SIG-M5 treated with dmso at 0.1 percent for 504 hours (cell line): ENCODE results near the gene CCDC86.

Experiments
- DNase-seq: peaks from one replicate; lab custom pipeline; 2025; ENCODE audit not compliant: unreplicated experiment; lab: John Stamatoyannopoulos, UW

Gene CCDC86

GRCh38 chr11:60890696-60891095, 48.8 kb downstream of the CCDC86 start:
- no peak for DNase-seq

- no peak for DNase-seq
Observed at GRCh38 chr11:60891103-60891741, 49.3 kb downstream of the CCDC86 start.

- DNase-seq: no peak
Observed at GRCh38 chr11:60895687-60896086, 53.8 kb downstream of the CCDC86 start.

GRCh38 chr11:60897496-60897895, 55.6 kb downstream of the CCDC86 start:
- DNase-seq: no peak

GRCh38 chr11:60899046-60899936, 57.4 kb downstream of the CCDC86 start:
- DNase-seq: peak; percentile 43

- no peak for DNase-seq
Observed at GRCh38 chr11:60899977-60900376, 58.1 kb downstream of the CCDC86 start.
